T-helper 1 cell (primary cell): ENCODE results near the gene HTRA2.
"Not testable (repeated sequence)": the region's sequence is repeated elsewhere in the genome, so short reads cannot be mapped to it uniquely, and the experiment has no call there.

Source experiments
- DNase-seq, 5 donors: peaks; one replicate each; pipeline ENCODE4 v3.0.0-alpha.2; 2012 to 2020
- total RNA-seq, 4 donors: gene quantifications; one replicate each; lab custom pipeline; 2026; lab: John Stamatoyannopoulos, UW

The HTRA2 gene
- 19.8 to 31.9 (median 24.1) reads per million in 4 donors for total RNA-seq

GRCh38 chr2:74529357-74530238, at the start of gene HTRA2, which contains the start of gene AUP1:
Gene HTRA2 (plus strand): TSS chr2:74529933. CDS start chr2:74530007, 74 bp downstream.
Gene AUP1 (minus strand): TSS chr2:74529706. CDS start chr2:74529629, 77 bp downstream.
- DNase-seq = peak; percentile 72 to 96 (median 78)

GRCh38 chr2:74481431-74481830, 48.3 kb upstream of the HTRA2 start:
- no peak for DNase-seq

GRCh38 chr2:74481961-74482800, 47.6 kb upstream of the HTRA2 start:
- DNase-seq = peak; percentile 27 to 68 (median 39)

GRCh38 chr2:74482801-74483674, 46.7 kb upstream of the HTRA2 start, which contains the start of the genes CCDC142 and TTC31:
Gene CCDC142 (minus strand): TSS chr2:74482998. CDS start chr2:74482837, 161 bp downstream.
Gene TTC31 (plus strand): TSS chr2:74483081. CDS start chr2:74483096, 15 bp downstream.
- peak; percentile 84 to 95 (median 90) for DNase-seq

GRCh38 chr2:74483675-74484164, 46.0 kb upstream of the HTRA2 start:
- DNase-seq = not testable (repeated sequence)

GRCh38 chr2:74486141-74486540, 43.6 kb upstream of the HTRA2 start:
- DNase-seq = no peak

- no peak for DNase-seq
Measured at GRCh38 chr2:74488643-74489481, 40.9 kb upstream of the HTRA2 start.

GRCh38 chr2:74489906-74490305, 39.8 kb upstream of the HTRA2 start:
- DNase-seq = no peak

GRCh38 chr2:74491648-74492544, 37.8 kb upstream of the HTRA2 start:
- no peak for DNase-seq

GRCh38 chr2:74493546-74493945, 36.2 kb upstream of the HTRA2 start:
- DNase-seq = no peak

GRCh38 chr2:74495440-74495839, 34.3 kb upstream of the HTRA2 start:
- DNase-seq = no peak

- DNase-seq = no peak
Measured at GRCh38 chr2:74496997-74497776, 32.5 kb upstream of the HTRA2 start.

- DNase-seq = peak in 1 of 5 donors; percentile 56
Measured at GRCh38 chr2:74497777-74498499, 31.8 kb upstream of the HTRA2 start.

GRCh38 chr2:74498500-74499266, 31.1 kb upstream of the HTRA2 start:
- peak in 1 of 5 donors; percentile 36 for DNase-seq

GRCh38 chr2:74499267-74499939, 30.3 kb upstream of the HTRA2 start, which contains the start of gene LBX2:
Gene LBX2 (minus strand): TSS chr2:74499603. CDS start chr2:74499537, 66 bp downstream.
- DNase-seq = peak in 1 of 5 donors; percentile 29

GRCh38 chr2:74499940-74500577, 29.7 kb upstream of the HTRA2 start:
- DNase-seq = no peak
